Psoas muscle (tissue), 8 donors: ENCODE data around the gene DDX43. TPM values are rescaled to one million over a fixed set of nuclear protein-coding genes. Genes with fewer than 3 reads are reported as not detected.
"Not testable (repeated sequence)": the region's sequence is repeated elsewhere in the genome, so short reads cannot be mapped to it uniquely, and the experiment has no call there.

ENCODE experiments used
- ATAC-seq, 4 donors: fragments of 200-7000 bp; cut with Tn5 transposase; one replicate each; pipeline ENCODE4 v1.9.1; 2020; ENCODE audit warnings: moderate library complexity in 3 of 4, mild to moderate bottlenecking in 2 of 4
- DNase-seq, 2 donors: peaks; one replicate each; pipeline ENCODE4 v3.0.0-alpha.2; 2020
- H3K27ac ChIP-seq: fragments of 200-600 bp; one replicate; pipeline ENCODE4 v1.8.0; 2022
- H3K27me3 ChIP-seq, 3 donors: fragments of 200-600 bp in 1 of 3; one replicate each; pipeline versions ENCODE4 v1.6.1 to v1.8.0; 2013 to 2022; ENCODE audit warnings: low read length in 2 of 3, mild to moderate bottlenecking in 2 of 3, moderate library complexity in 1 of 3; ENCODE audit not compliant: insufficient read depth in 3 of 3
- H3K36me3 ChIP-seq, 2 donors: fragments of 200-600 bp in 1 of 2; one replicate each; pipeline versions ENCODE4 v1.6.1 to v1.8.0; 2013 to 2022; ENCODE audit warnings: low read depth in 1 of 2, mild to moderate bottlenecking in 1 of 2, moderate library complexity in 1 of 2; ENCODE audit not compliant: insufficient read depth in 1 of 2
- H3K4me1 ChIP-seq: fragments of 200-600 bp; one replicate; pipeline ENCODE4 v1.8.0; 2022
- H3K4me3 ChIP-seq: fragments of 200-600 bp; one replicate; pipeline ENCODE4 v1.8.0; 2022; ENCODE audit warnings: mild to moderate bottlenecking
- H3K9me3 ChIP-seq: fragments of 200-600 bp; one replicate; pipeline ENCODE4 v1.8.0; 2022
- CTCF ChIP-seq: fragments of 200-600 bp; IDR thresholded peaks from one replicate; pipeline ENCODE4 v1.8.0; 2022; ENCODE audit warnings: antibody characterized with exemption
- WGBS, 3 donors: extraction: QIAGEN DNeasy Blood & Tissue Kit; methylation state at CpG; one replicate each; pipeline versions ENCODE4 v1.1.6 to v1.1.7; 2013; 5-methylcytosine and 5-hydroxymethylcytosine counted together
- intact Hi-C, 2 donors: fragments of 100-400 bp; cut with DNase I; formaldehyde crosslinking; loops; one replicate each; pipeline versions ENCODE4 v1.11.0 to v1.14.2; 2022
- polyA plus RNA-seq, 3 donors: library from polyadenylated mRNA; stranded (reverse); fragments of 200-250 nt; gene quantifications; one replicate each; pipeline ENCODE4 v1.2.3, GENCODE V29; 2013
- total RNA-seq, 4 donors: library from RNA; stranded (reverse); fragmentation: NEBNext Ultra II Directional in 2 of 4; extraction: Animal tissue kit (Norgen Biotek cat#: 25700) in 2 of 4; gene quantifications; one replicate each; pipeline versions ENCODE4 v1.2.1 to v1.2.4, GENCODE V29; 2021 to 2023
- donor health status: healthy with polysubstance abuse.
- donor health status: DM: no; HTN: no; CAD: no; lungs with moderate emphysema.
- donor health status: Bipolar disorder and iron deficiency.
- donor health status: healthy.
- donor health status: DM: yes; HTN: yes; CAD: no.
- donor health status: DM: no; HTN: no; CAD: no.
- donor health status: DM: no; HTN: no; CAD: no.
- donor health status: DM: yes; HTN: yes; CAD: no.

DDX43 gene
- total and polyA plus RNA-seq, 7 donors: 0.10 to 0.27 (median 0.12) TPM; not detected in 2

DNA sequence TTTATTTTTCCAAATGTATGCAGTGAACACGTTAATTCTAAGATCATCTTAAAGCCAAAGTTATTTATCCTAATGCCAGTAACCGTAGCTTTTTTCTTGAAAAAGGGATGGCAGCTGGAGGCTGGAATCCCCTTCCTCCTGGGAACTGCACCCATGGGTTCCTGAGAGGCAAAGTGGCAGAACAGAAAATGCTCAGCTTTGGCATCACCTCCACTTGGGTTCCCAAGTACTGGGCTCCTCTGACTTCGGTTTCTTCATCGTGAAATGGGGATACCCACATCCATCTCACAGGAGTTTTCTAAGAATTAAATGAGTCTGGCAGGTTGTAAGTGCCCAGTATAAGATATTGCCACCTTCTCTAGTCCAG lies 6.2 kb upstream of the DDX43 start:
- Histone ChIP-seq H3K4me3 (peak overlapping the region; percentile 65), H3K27ac (no peak overlapping the region), H3K27me3 (no peaks in the 10 kb centered on the region), H3K9me3 (no peaks in the 10 kb centered on the region), H3K36me3 (no peaks in the 10 kb centered on the region), H3K4me1 (peaks cover 3% of the 10 kb centered on the region)
- no peak for DNase-seq
- WGBS, 3 donors: 23 to 33% (median 28%) methylated on average over 4 of the region's 4 CpGs
- ATAC-seq: no peak
- intact Hi-C loops: no loop called here
- TF ChIP-seq CTCF: no peak

DNA sequence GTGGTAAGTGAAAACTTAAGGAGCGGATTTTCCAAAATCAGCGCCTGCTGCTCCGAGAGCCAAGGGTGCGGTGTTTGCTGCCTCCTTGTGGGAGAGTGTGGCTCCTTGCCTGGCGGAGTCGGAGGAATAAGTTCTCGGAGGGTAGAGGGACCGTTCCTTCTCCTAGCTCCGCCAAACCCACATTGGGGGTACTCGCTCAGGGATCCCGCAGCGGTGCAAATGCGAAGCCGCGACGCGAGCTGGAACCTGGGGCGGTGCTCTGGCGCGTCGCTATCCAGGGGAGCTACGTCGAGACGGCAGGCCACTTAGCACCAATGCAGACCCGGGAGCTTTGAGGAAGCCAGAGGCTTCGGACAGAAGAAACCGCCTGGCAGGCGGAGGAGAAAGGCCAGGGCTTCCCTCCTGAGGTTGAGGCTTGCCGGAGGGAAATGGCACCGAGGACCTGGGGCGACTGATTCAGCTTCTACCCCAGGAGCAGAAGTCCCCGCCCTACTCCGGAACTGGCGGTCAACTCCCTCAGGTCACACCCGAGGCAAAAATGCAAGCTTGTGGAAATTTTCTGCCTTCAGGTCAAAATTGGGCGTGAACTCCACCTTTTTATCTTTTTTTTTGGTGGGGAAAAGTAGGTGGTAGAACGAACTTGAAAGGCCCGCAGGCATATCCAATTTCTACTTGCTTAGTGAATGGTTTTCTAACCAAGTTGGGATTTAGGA lies 5.7 kb upstream of the DDX43 start:
- TF ChIP-seq CTCF: peak; percentile 50
- intact Hi-C loops: no loop called here
- WGBS, 3 donors: 2 to 3% (median 3%) methylated on average over 38 of the region's 38 CpGs
- ATAC-seq (peak in 3 of 4 donors; percentile 35 to 75 (median 58)), DNase-seq (peak; percentile 25 to 56)
- Histone ChIP-seq H3K4me3 (peak overlapping the region; percentile 65), H3K27ac (no peak overlapping the region), H3K27me3 (no peaks in the 10 kb centered on the region), H3K4me1 (peaks cover 3% of the 10 kb centered on the region), H3K36me3 (no peaks in the 10 kb centered on the region), H3K9me3 (no peaks in the 10 kb centered on the region)

DNA sequence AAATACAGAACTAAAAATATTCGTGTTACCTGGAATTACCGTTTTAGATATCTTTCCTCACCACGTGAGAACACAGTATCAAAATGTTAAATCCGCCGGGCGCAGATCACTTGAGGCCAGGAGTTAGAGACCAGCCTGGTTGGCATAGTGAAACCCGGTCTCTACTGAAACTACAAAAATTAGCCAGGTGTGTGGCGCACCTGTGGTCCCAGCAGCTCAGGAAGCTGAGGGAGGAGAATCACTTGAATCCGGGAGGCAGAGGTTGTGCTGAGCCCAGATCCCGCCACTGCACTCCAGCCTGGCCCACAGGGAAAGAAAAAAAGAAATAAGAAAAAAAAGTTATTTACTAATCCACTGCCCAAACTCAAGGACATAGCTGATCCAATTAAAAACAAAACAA lies 4.8 kb upstream of the DDX43 start:
- DNase-seq (no peak), ATAC-seq (no peak)
- Histone ChIP-seq H3K4me3 (no peak overlapping the region), H3K4me1 (peaks cover 3% of the 10 kb centered on the region), H3K27me3 (no peaks in the 10 kb centered on the region), H3K9me3 (no peaks in the 10 kb centered on the region), H3K27ac (no peak overlapping the region), H3K36me3 (no peaks in the 10 kb centered on the region)
- no peak for TF ChIP-seq CTCF
- intact Hi-C loops: no loop called here
- WGBS, 3 donors: 83 to 86% (median 84%) methylated on average over 10 of the region's 10 CpGs

DNA sequence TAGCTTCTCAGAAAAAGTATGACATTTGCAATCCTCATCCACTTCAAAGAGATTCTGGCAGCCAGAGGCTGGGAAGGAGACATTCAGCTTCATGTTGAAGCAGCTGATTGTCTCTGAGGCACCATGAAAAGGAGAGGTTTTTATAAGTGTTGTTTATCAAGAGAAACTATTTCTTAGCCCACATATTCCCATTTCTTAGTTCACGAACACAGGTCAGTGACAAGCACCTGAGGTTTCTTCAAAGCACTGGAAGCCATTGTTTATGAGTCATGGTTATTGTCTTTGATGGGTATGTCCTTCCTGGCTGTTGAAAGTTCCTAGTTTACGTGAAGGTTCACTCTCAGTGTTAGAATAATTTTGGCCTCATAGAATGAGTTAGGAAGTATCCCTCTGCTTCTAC lies 3.0 kb upstream of the DDX43 start:
- Histone ChIP-seq H3K27ac (no peak overlapping the region), H3K4me3 (no peak overlapping the region), H3K36me3 (no peaks in the 10 kb centered on the region), H3K4me1 (peaks cover 3% of the 10 kb centered on the region), H3K9me3 (no peaks in the 10 kb centered on the region), H3K27me3 (no peaks in the 10 kb centered on the region)
- TF ChIP-seq CTCF: no peak
- ATAC-seq (no peak), DNase-seq (no peak)
- intact Hi-C loops: no loop called here
- WGBS, 3 donors: 75 to 81% (median 75%) methylated on average over 2 of the region's 2 CpGs

GRCh38 chr6:73392188-73392587 lies 2.4 kb upstream of the DDX43 start:
- H3K36me3 ChIP-seq, H3K4me3 ChIP-seq, H3K4me1 ChIP-seq, H3K27me3 ChIP-seq, H3K27ac ChIP-seq, intact Hi-C loops, DNase-seq, ATAC-seq, H3K9me3 ChIP-seq: not testable (repeated sequence)
- WGBS, 3 donors: 51 to 61% (median 57%) methylated on average over 4 of the region's 4 CpGs
